Endothelial cell of umbilical vein (primary cell): ENCODE measurements around the gene CDC42. TPM values are rescaled to one million over a fixed set of nuclear protein-coding genes. Genes with fewer than 3 reads are reported as not detected.

Experiments used
- BruUV-seq: library from RNA; stranded (reverse); fragments of 400-500 nt; replicated peaks from 2 replicates; lab custom pipeline; 2021; lab: Mats Ljungman, UMichigan
- CTCF ChIA-PET: fragments of 300-600, 350-600 bp; sonication (Branson Sonifier 250); formaldehyde crosslinking; loops from one replicate; lab custom pipeline; 2021; ENCODE audit warnings: antibody characterized with exemption, inconsistent platforms; lab: Charles Lee
- POLR2A ChIA-PET: fragments of 300-600, 350-600 bp; sonication (Branson Sonifier 250); formaldehyde crosslinking; loops from one replicate; lab custom pipeline; 2021; ENCODE audit warnings: antibody characterized with exemption, inconsistent platforms; lab: Charles Lee
- DNase-seq: peaks from one replicate; pipeline ENCODE4 v3.0.0-alpha.2; 2011; ENCODE audit warnings: low read depth, low spot score
- FAIRE-seq: peaks from 2 replicates; lab custom pipeline; 2011; peaks lifted over from hg19 to GRCh38; lab: Jason Lieb, UNC
- H2AFZ ChIP-seq: 2 replicates; pipeline ENCODE4 v1.6.0; 2012; ENCODE audit warnings: low read depth, low read length, control low read depth, inconsistent platforms
- H3K27ac ChIP-seq: 2 replicates; pipeline ENCODE4 v1.5.1; 2011; ENCODE audit warnings: low read depth, mild to moderate bottlenecking, control low read depth, low read length, moderate library complexity; ENCODE audit not compliant: insufficient read depth
- H3K27me3 ChIP-seq, 2 experiments: 2 replicates each; pipeline versions ENCODE4 v1.6.0 to v1.6.1; 2011; ENCODE audit warnings: low read length in 2 of 2, mixed read lengths in 1 of 2; ENCODE audit not compliant: control insufficient read depth in 2 of 2, insufficient read depth in 2 of 2
- H3K36me3 ChIP-seq, 2 experiments: 2 replicates in 1 of 2; 3 replicates in 1 of 2; pipeline ENCODE4 v1.5.1; 2011; ENCODE audit warnings: low read length in 2 of 2, mild to moderate bottlenecking in 1 of 2, moderate library complexity in 1 of 2; ENCODE audit not compliant: control insufficient read depth in 2 of 2, insufficient read depth in 2 of 2; ENCODE audit errors: extremely low read depth in 1 of 2
- H3K4me1 ChIP-seq: 3 replicates; pipeline ENCODE4 v1.5.1; 2011; ENCODE audit warnings: mild to moderate bottlenecking, low read length; ENCODE audit not compliant: control insufficient read depth, insufficient read depth; ENCODE audit errors: extremely low read depth
- H3K4me2 ChIP-seq: 2 replicates; pipeline ENCODE4 v1.6.1; 2011; ENCODE audit warnings: low read length, control low read depth, mixed read lengths; ENCODE audit not compliant: insufficient read depth
- H3K4me3 ChIP-seq, 3 experiments: fragments of 200-600 bp in 1 of 3; sonication (generic), shearing (Covaris generic) in 1 of 3; replicated peaks in 1 of 3; 2 replicates each; pipeline ENCODE4 v1.5.1; 2011 to 2016; ENCODE audit warnings: control low read depth in 3 of 3, low read length in 3 of 3, mild to moderate bottlenecking in 2 of 3, inconsistent platforms in 1 of 3, low read depth in 1 of 3, moderate library complexity in 1 of 3; ENCODE audit not compliant: insufficient read depth in 1 of 3
- H3K79me2 ChIP-seq: 2 replicates; pipeline ENCODE4 v1.6.0; 2012; ENCODE audit warnings: low read length, inconsistent platforms; ENCODE audit not compliant: control insufficient read depth, insufficient read depth
- H3K9ac ChIP-seq: replicated peaks from 2 replicates; pipeline ENCODE3; 2011; ENCODE audit warnings: low read length, control low read depth; ENCODE audit not compliant: insufficient read depth; ENCODE audit errors: extremely low read depth
- H3K9me1 ChIP-seq: replicated peaks from 3 replicates; pipeline ENCODE4 v1.6.0; 2011; ENCODE audit warnings: mild to moderate bottlenecking, low read length; ENCODE audit not compliant: control insufficient read depth, insufficient read depth; ENCODE audit errors: extremely low read depth
- H3K9me3 ChIP-seq: replicated peaks from 2 replicates; pipeline ENCODE4 v1.5.1; 2012; ENCODE audit warnings: low read length, inconsistent platforms; ENCODE audit not compliant: control insufficient read depth, insufficient read depth
- H4K20me1 ChIP-seq: replicated peaks from 2 replicates; pipeline ENCODE3; 2011; ENCODE audit warnings: mild to moderate bottlenecking, low read length; ENCODE audit not compliant: control insufficient read depth, insufficient read depth; ENCODE audit errors: extremely low read depth
- CTCF ChIP-seq, 2 donors: IDR thresholded peaks; 1 replicate in 1 of 2; 2 replicates in 1 of 2; pipeline ENCODE4 v1.5.1; 2011; ENCODE audit warnings: low read length in 2 of 2, mild to moderate bottlenecking in 2 of 2, moderate library complexity in 2 of 2, control low read depth in 1 of 2, inconsistent platforms in 1 of 2, low read depth in 1 of 2; ENCODE audit not compliant: insufficient read depth in 1 of 2; ENCODE audit errors: extremely low read depth in 1 of 2
- EZH2 ChIP-seq: IDR thresholded peaks from 2 replicates; pipeline ENCODE4 v1.6.1; 2012; ENCODE audit warnings: borderline replicate concordance, low read depth, mild to moderate bottlenecking, moderate library complexity, low read length, inconsistent platforms; ENCODE audit not compliant: severe bottlenecking
- FOS ChIP-seq: IDR thresholded peaks from 2 replicates; pipeline ENCODE4 v1.6.1; 2011; ENCODE audit warnings: mild to moderate bottlenecking, low read length, moderate library complexity, borderline replicate concordance; ENCODE audit not compliant: insufficient read depth
- GATA2 ChIP-seq: IDR thresholded peaks from 2 replicates; pipeline ENCODE4 v1.7.0; 2011; ENCODE audit warnings: low read depth, mild to moderate bottlenecking, moderate library complexity, mixed read lengths, low read length; ENCODE audit not compliant: insufficient read length, insufficient read depth
- JUN ChIP-seq: IDR thresholded peaks from 2 replicates; pipeline ENCODE4 v1.6.1; 2011; ENCODE audit warnings: borderline replicate concordance, low read depth; ENCODE audit not compliant: insufficient read length, insufficient read depth
- POLR2A ChIP-seq: IDR thresholded peaks from 2 replicates; pipeline ENCODE4 v1.6.1; 2012; ENCODE audit warnings: low read depth, mild to moderate bottlenecking, control low read depth, low read length
- POLR2AphosphoS5 ChIP-seq: IDR thresholded peaks from 2 replicates; pipeline ENCODE4 v1.6.1; 2012; ENCODE audit warnings: low read depth, mild to moderate bottlenecking, control low read depth, low read length, moderate library complexity; ENCODE audit not compliant: insufficient read depth
- dilution Hi-C: fragments of 300-500 bp; cut with MboI; formaldehyde crosslinking; loops from one replicate; pipeline ENCODE4 v1.15.0; 2019; ENCODE audit warnings: low sequenced_read_pairs; ENCODE audit not compliant: extremely low pct_ligation_motif_present
- intact Hi-C: fragments of 100-400 bp; cut with micrococcal nuclease; formaldehyde crosslinking; loops from one replicate; pipeline ENCODE4 v1.10.0; 2022
- polyA plus RNA-seq, 4 experiments: library from polyadenylated mRNA; depleted of rRNA in 3 of 4; stranded (reverse) in 3 of 4; unstranded in 1 of 4; fragments of >200 nt; gene quantifications; 2 replicates each; pipeline versions ENCODE4 v1.2.1 to v1.2.3, GENCODE V29; 2011 to 2012; ENCODE audit warnings: missing spikeins in 1 of 4
- total RNA-seq: library from RNA; stranded (reverse); gene quantifications from 2 replicates; pipeline ENCODE4 v1.2.3, GENCODE V29; 2021

The CDC42 gene
- total and polyA plus RNA-seq, 2 donors (not counting 3 experiments of a cell fraction or from before 2014, with no cell fraction given): 199 to 381 TPM

- dilution Hi-C loops (no loop called here), intact Hi-C loops (no loop called here)
- POLR2A ChIA-PET: no interaction called here
- Histone ChIP-seq H3K27me3 (no peaks in the 10 kb centered on the region), H3K79me2 (peaks cover 75% of the 10 kb centered on the region), H3K4me2 (no peak overlapping the region), H3K9me3 (no peaks in the 10 kb centered on the region), H3K9ac (no peak overlapping the region), H2AFZ (no peak overlapping the region), H3K9me1 (no peaks in the 10 kb centered on the region), H3K36me3 (peaks cover 3 to 16% of the 10 kb centered on the region in 2 experiments), H4K20me1 (peaks cover 10% of the 10 kb centered on the region), H3K4me1 (peaks cover 20% of the 10 kb centered on the region), H3K27ac (no peak overlapping the region), H3K4me3 (no peak overlapping the region)
- BruUV-seq: no TSS peak
- CTCF ChIA-PET: interaction anchor here (1.6 kb wide), 2 partner anchors 10 to 314 kb away, joined by 4 to 5 read pairs; no protein-coding TSS in a partner anchor
- TF ChIP-seq POLR2AphosphoS5: no peak
- TF ChIP-seq EZH2: no peak
- no peak for TF ChIP-seq GATA2
- TF ChIP-seq JUN: no peak
- no peak for TF ChIP-seq FOS
- TF ChIP-seq POLR2A: no peak
- TF ChIP-seq CTCF (IDR thresholded peaks at IDR 0.05; ENCODE audit: extremely low read depth in 1 of 2, insufficient read depth in 1 of 2, low read depth in 1 of 2, low read length in 2 of 2): no peak
- DNase-seq (no peak), FAIRE-seq (no peak)
These were observed 50.2 kb downstream of the CDC42 start for GRCh38 chr1:22102746-22103145.
